Fibroblast of lung (primary cell): ENCODE data around the gene STC2.

ENCODE experiments used
- EZH2 ChIP-seq: IDR thresholded peaks from 2 replicates; pipeline ENCODE4 v1.5.1; 2012; ENCODE audit warnings: low read length, control low read depth, mild to moderate bottlenecking; ENCODE audit errors: missing control alignments
- TF ChIP-seq, protein P1 (sequence below), 2 donors: IDR thresholded peaks in 1 of 2; conservative IDR thresholded peaks in 1 of 2; 1 replicate in 1 of 2; 2 replicates in 1 of 2; pipeline ENCODE4 v1.5.1; 2011 to 2012; ENCODE audit warnings: low read length in 2 of 2, control low read depth in 1 of 2, inconsistent platforms in 1 of 2, low read depth in 1 of 2, mild to moderate bottlenecking in 1 of 2

DNA sequence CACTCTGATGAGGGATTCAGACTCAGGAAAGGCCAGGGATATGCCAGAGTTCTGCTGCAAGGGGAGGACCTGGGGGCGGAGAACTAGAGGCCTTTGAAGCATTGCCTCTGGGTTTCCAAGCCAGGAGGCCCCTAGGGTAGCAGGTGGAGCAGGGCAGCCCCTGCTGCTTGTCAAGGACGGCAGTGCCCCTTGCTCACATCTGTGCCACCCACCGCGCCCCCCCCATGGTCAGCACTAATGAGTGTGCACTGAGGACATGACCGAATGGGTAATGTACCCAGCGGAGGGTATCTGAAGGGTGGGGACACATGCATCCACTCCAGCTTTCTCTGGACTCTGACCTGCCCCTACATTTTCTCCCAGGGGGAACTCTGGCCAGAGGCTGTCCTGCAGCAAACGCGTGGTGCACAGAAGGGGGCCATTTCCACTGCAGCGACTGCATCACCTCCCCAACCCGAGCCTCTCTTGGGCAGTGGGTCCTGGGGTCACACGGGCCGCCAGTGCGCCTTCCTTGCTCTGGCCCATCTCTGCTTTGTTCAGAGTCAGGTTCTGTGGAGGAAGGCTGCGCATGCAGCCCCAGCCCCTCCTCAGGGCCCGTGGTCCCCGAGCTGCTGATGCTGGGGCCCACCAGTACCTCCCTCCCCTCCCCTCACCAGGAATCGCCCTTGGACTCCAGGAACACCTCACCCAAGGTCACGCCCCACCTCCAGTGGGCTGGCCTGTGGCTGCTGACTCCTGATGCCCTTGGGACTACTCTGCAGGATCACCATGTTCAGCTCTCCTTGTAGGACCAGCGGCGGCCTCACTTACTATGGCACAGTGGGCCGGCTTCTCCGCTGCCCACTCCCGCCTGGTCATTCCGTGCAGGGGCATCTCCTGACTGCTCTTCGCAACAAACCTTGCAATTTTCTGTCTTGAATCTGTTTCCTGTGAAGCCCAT is 31.2 kb downstream of the STC2 start:
- TF ChIP-seq, protein P1, sequence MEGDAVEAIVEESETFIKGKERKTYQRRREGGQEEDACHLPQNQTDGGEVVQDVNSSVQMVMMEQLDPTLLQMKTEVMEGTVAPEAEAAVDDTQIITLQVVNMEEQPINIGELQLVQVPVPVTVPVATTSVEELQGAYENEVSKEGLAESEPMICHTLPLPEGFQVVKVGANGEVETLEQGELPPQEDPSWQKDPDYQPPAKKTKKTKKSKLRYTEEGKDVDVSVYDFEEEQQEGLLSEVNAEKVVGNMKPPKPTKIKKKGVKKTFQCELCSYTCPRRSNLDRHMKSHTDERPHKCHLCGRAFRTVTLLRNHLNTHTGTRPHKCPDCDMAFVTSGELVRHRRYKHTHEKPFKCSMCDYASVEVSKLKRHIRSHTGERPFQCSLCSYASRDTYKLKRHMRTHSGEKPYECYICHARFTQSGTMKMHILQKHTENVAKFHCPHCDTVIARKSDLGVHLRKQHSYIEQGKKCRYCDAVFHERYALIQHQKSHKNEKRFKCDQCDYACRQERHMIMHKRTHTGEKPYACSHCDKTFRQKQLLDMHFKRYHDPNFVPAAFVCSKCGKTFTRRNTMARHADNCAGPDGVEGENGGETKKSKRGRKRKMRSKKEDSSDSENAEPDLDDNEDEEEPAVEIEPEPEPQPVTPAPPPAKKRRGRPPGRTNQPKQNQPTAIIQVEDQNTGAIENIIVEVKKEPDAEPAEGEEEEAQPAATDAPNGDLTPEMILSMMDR (conservative IDR thresholded peaks at IDR 0.05 in 1 of 2, IDR thresholded peaks at IDR 0.05 in 1 of 2; ENCODE audit: low read depth in 1 of 2, low read length in 2 of 2) = no peak
- TF ChIP-seq EZH2 = no peak
